Raji (cell line): ENCODE measurements around the gene POP5.

ENCODE experiments used
- POLR2A ChIP-seq: IDR thresholded peaks from 2 replicates; pipeline ENCODE4 v1.6.1; 2011; ENCODE audit warnings: low read depth, low read length, control low read depth; ENCODE audit not compliant: insufficient read depth

Gene POP5

GRCh38 chr12:120562906-120563305 is 18.3 kb downstream of the POP5 start:
- no peak for TF ChIP-seq POLR2A

DNA sequence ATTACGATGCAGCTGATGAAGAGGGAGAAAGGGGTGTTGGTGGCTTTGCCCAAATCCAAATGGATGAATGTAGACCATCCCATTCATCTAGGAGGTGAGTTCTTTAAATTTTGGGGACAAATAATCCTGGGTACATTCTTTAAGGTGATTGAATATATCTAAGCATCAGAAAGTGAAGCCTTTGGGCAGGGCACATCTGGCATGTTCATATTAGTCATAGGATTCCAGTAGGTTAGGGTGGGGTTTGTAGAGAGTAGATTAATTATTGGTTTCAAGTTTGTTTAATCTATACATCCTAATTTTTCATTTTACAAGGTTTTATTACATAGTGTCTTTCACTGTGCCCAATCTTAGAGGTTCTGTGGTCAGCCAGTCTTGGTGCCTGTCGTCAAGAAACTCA is 23.6 kb downstream of the POP5 start:
- TF ChIP-seq POLR2A, result no peak

DNA sequence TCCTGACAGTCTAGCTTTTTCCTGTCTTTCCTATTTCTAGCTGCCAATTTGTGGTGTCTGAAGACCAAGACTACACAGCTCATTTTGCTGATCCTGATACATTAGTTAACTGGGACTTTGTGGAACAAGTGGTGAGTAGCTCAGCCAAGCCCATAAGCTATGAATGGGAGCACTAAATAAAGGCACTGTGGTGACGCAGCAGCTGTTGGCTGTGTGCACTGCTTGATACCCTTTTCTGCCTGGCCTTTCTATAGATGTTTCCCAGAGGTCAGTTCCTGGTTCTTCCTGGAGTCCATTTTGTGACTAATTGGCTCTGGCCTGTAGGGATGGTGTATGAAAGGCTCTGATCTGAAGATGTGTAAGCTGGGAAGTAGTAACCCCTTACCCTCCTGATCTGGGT is 26.5 kb downstream of the POP5 start:
- TF ChIP-seq POLR2A, result no peak

DNA sequence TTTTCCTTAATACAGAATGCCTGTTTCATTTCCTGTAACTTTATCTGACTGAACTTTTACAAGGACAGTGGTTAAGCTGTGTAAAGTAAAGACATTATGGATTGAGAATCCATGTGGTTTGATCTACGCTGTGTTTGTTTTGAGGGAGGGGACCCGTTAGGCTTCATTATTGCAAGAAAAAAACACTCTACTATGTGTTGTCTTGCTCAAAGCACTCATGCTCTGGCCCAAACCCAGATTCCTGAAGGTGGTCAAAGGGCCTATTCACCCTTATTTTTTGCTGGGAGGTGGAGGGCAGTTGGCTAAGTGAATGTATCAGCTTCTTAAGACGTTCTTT is 35.2 kb downstream of the POP5 start:
- TF ChIP-seq POLR2A, result no peak

DNA sequence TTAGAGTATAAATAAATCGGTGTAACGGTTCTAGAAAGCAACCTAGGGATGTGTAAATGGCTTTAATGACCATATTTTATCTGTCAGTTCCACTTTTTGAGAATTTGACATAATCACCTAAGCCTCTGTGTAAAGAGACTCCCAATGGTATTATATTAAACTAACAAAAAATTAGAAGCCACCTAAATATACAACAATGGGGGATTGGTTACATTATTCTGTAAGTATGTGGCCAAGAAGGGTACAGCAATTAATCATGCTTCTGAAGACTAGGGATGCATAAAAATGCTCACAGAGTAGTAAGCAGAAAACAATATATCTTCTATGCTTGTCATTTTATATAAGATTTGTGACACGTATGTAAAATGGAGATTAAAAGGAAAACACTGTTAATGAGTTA is 36.5 kb downstream of the POP5 start:
- TF ChIP-seq POLR2A, result no peak

- TF ChIP-seq POLR2A, result no peak
Measured at GRCh38 chr12:120542166-120542565, 39.0 kb downstream of the POP5 start.

GRCh38 chr12:120540445-120540844 is 40.8 kb downstream of the POP5 start:
- no peak for TF ChIP-seq POLR2A

GRCh38 chr12:120539303-120539702 is 41.9 kb downstream of the POP5 start:
- TF ChIP-seq POLR2A, result no peak

- no peak for TF ChIP-seq POLR2A
Measured at GRCh38 chr12:120538281-120539156, 42.7 kb downstream of the POP5 start.

GRCh38 chr12:120537856-120538220 is 43.4 kb downstream of the POP5 start:
- no peak for TF ChIP-seq POLR2A

DNA sequence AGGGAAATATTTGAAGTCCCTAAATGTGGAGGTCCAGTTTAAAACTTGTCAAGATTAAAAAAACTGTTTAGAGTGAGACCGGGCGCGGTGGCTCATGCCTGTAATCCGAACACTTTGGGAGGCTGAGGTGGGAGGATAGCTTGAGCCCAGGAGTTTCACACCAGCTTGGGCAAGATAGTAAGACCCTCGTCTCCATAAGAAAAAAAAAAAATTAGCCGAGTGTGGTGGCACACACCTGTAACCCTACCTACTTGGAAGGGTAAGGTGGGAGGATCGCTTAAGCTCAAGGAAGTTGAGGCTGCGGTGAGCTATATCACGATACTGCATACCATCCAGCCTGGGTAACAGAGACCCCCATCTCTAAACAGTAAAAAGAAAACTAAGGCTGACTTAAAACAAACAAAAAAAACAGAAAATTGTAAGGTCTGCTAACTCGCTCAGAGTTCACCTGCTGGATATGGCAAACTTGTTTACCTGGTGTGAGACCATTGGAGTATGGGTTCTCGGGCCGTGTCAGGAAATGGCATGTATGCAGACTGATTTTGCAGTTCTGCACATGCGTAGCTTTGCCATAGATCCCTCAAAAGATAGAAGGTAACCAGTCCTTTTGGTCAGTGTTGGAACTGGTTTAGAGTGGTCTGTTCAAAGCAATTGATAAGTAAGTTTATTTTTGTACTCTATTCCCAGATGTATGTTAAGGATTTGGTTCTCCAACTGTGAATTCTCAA is 45.0 kb downstream of the POP5 start:
- no peak for TF ChIP-seq POLR2A

- peak; percentile 91 for TF ChIP-seq POLR2A
Measured at GRCh38 chr12:120534703-120535655, 46.2 kb downstream of the POP5 start.

- peak; percentile 89 for TF ChIP-seq POLR2A
Measured at GRCh38 chr12:120534203-120534702, 46.9 kb downstream of the POP5 start, which contains the start of gene RNF10. TSS of gene RNF10 (plus strand) at chr12:120534356. CDS start at chr12:120534812, 456 bp downstream.

DNA sequence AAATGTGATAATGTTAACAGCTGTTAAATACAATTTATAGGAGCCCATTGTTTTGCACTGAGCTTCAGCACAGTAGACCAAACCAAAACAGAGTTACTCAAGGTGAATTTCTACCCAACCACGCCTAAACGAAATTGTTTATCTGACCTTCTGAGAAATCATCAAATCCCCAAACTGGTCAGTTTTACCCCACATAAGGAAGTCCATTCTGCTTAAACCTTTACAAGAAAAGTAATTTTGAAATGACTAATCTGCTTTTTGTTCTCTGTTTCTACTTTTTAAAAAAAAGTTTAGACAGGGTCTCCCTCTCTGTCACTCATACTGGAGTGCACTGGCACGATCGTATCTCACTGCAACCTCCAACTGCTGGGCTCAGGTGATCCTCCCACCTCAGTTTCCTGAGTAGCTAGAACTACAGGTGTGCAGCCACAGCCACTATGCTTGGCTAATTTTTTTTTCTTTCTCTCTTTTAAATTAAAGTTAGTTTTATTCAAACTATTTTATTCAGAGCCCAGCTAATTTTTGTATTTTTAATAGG is 48.4 kb downstream of the POP5 start:
- no peak for TF ChIP-seq POLR2A

- TF ChIP-seq POLR2A, result no peak
Measured at GRCh38 chr12:120529641-120530417, 51.4 kb downstream of the POP5 start.
